ENCODE data around the gene CBFA2T3. TPM values are rescaled to one million over a fixed set of nuclear protein-coding genes. Genes with fewer than 3 reads are reported as not detected.

CBFA2T3 gene
- total and polyA plus RNA-seq, 2 donors: 11.2 to 19.1 TPM

GRCh38 chr16:88926374-88926990 lies 50.5 kb downstream of the CBFA2T3 start:
- WGBS: 96% methylated on average over 27 of the region's 27 CpGs
- Histone ChIP-seq H3K36me3 (ENCODE audit: control insufficient read depth in 2 of 2, insufficient read depth in 2 of 2, low read length in 1 of 2) (peaks cover 72 to 80% of the 10 kb centered on the region in 2 donors), H3K27ac (ENCODE audit: low read depth in 1 of 2, low read length in 1 of 2) (no peak overlapping the region), H3K4me1 (ENCODE audit: control insufficient read depth in 2 of 2, insufficient read depth in 2 of 2, low read length in 2 of 2) (peaks cover 37 to 81% of the 10 kb centered on the region in 2 donors), H3K27me3 (ENCODE audit: control insufficient read depth in 2 of 2, insufficient read depth in 1 of 2, low read length in 1 of 2) (no peaks in the 10 kb centered on the region), H3K4me3 (ENCODE audit: low read length in 2 of 2) (no peak overlapping the region), H3K9me3 (ENCODE audit: control insufficient read depth in 2 of 2, insufficient read depth in 1 of 2, low read length in 1 of 2) (no peaks in the 10 kb centered on the region)
- DNase-seq (ENCODE audit: low read depth in 6 of 9, low spot score in 9 of 9): no peak

GRCh38 chr16:88925540-88925887 lies 51.5 kb downstream of the CBFA2T3 start:
- no peak for DNase-seq (ENCODE audit: low read depth in 6 of 9, low spot score in 9 of 9)
- peaks cover 44 to 83% of the 10 kb centered on the region in 2 donors for H3K4me1 ChIP-seq (ENCODE audit: control insufficient read depth in 2 of 2, insufficient read depth in 2 of 2, low read length in 2 of 2)
- no peaks in the 10 kb centered on the region for H3K9me3 ChIP-seq (ENCODE audit: control insufficient read depth in 2 of 2, insufficient read depth in 1 of 2, low read length in 1 of 2)
- no peaks in the 10 kb centered on the region for H3K27me3 ChIP-seq (ENCODE audit: control insufficient read depth in 2 of 2, insufficient read depth in 1 of 2, low read length in 1 of 2)
- no peak overlapping the region for H3K27ac ChIP-seq (ENCODE audit: low read depth in 1 of 2, low read length in 1 of 2)
- peaks cover 68 to 79% of the 10 kb centered on the region in 2 donors for H3K36me3 ChIP-seq (ENCODE audit: control insufficient read depth in 2 of 2, insufficient read depth in 2 of 2, low read length in 1 of 2)
- WGBS: 96% methylated on average over 16 of the region's 16 CpGs
- no peak overlapping the region for H3K4me3 ChIP-seq (ENCODE audit: low read length in 2 of 2)

DNA sequence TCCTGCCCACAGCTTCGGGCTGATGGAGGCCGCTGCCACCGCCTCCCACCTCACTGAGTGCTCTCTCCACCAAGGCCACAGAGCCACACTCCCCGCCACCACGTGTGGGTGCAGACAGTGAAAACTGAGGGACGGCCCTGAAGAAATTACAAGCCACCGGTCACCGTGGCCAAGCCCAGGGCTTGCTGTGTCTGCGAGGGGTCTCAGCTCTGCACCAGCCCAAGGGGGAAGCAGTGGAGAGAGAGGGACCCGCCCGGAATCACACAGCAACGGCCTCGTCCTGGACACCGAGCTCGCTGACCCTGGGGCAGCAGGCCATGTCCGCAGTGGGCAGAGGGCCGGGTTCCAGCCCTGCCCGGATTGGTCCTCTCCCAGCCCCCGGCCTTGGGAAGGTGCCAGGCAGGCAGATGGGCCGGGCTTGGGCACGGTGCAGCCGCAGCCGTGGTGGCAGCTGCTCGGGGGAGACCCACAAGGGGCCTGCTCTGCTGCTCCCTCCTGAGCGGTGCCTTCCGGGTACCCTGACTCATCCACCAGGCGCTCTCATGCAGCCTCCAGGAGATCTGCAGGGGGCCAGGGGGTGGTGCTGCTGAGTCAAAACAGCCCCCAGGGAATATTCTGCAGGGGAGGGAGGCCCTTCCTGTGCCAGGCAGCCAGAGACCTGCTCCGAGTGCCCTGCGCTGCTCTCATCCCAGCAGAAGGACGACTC lies 52.0 kb downstream of the CBFA2T3 start:
- peaks cover 69 to 81% of the 10 kb centered on the region in 2 donors for H3K36me3 ChIP-seq (ENCODE audit: control insufficient read depth in 2 of 2, insufficient read depth in 2 of 2, low read length in 1 of 2)
- H3K27me3 ChIP-seq (ENCODE audit: control insufficient read depth in 2 of 2, insufficient read depth in 1 of 2, low read length in 1 of 2): no peaks in the 10 kb centered on the region
- H3K4me3 ChIP-seq (ENCODE audit: low read length in 2 of 2): no peak overlapping the region
- 70% methylated on average over 30 of the region's 30 CpGs for WGBS
- no peaks in the 10 kb centered on the region for H3K9me3 ChIP-seq (ENCODE audit: control insufficient read depth in 2 of 2, insufficient read depth in 1 of 2, low read length in 1 of 2)
- H3K27ac ChIP-seq (ENCODE audit: low read depth in 1 of 2, low read length in 1 of 2): peak overlapping the region; percentile 0 to 65
- H3K4me1 ChIP-seq (ENCODE audit: control insufficient read depth in 2 of 2, insufficient read depth in 2 of 2, low read length in 2 of 2): peaks cover 46 to 89% of the 10 kb centered on the region in 2 donors
- peak in 2 of 9 donors; percentile 40 to 60 for DNase-seq (ENCODE audit: low read depth in 6 of 9, low spot score in 9 of 9)

GRCh38 chr16:88923926-88924833 lies 52.8 kb downstream of the CBFA2T3 start:
- peak overlapping the region in 1 of 2 donors; percentile 42 for H3K27ac ChIP-seq (ENCODE audit: low read depth in 1 of 2, low read length in 1 of 2)
- H3K4me1 ChIP-seq (ENCODE audit: control insufficient read depth in 2 of 2, insufficient read depth in 2 of 2, low read length in 2 of 2): peaks cover 46 to 94% of the 10 kb centered on the region in 2 donors
- H3K4me3 ChIP-seq (ENCODE audit: low read length in 2 of 2): no peak overlapping the region
- H3K9me3 ChIP-seq (ENCODE audit: control insufficient read depth in 2 of 2, insufficient read depth in 1 of 2, low read length in 1 of 2): no peaks in the 10 kb centered on the region
- WGBS: 89% methylated on average over 37 of the region's 37 CpGs
- peaks cover 76 to 88% of the 10 kb centered on the region in 2 donors for H3K36me3 ChIP-seq (ENCODE audit: control insufficient read depth in 2 of 2, insufficient read depth in 2 of 2, low read length in 1 of 2)
- no peak for DNase-seq (ENCODE audit: low read depth in 6 of 9, low spot score in 9 of 9)
- H3K27me3 ChIP-seq (ENCODE audit: control insufficient read depth in 2 of 2, insufficient read depth in 1 of 2, low read length in 1 of 2): no peaks in the 10 kb centered on the region

GRCh38 chr16:88923450-88923849 lies 53.6 kb downstream of the CBFA2T3 start:
- Histone ChIP-seq H3K36me3 (ENCODE audit: control insufficient read depth in 2 of 2, insufficient read depth in 2 of 2, low read length in 1 of 2) (peaks cover 70 to 86% of the 10 kb centered on the region in 2 donors), H3K9me3 (ENCODE audit: control insufficient read depth in 2 of 2, insufficient read depth in 1 of 2, low read length in 1 of 2) (no peaks in the 10 kb centered on the region), H3K27me3 (ENCODE audit: control insufficient read depth in 2 of 2, insufficient read depth in 1 of 2, low read length in 1 of 2) (no peaks in the 10 kb centered on the region), H3K27ac (ENCODE audit: low read depth in 1 of 2, low read length in 1 of 2) (peak overlapping the region; percentile 36 to 85), H3K4me1 (ENCODE audit: control insufficient read depth in 2 of 2, insufficient read depth in 2 of 2, low read length in 2 of 2) (peaks cover 46 to 89% of the 10 kb centered on the region in 2 donors), H3K4me3 (ENCODE audit: low read length in 2 of 2) (no peak overlapping the region)
- WGBS: 91% methylated on average over 17 of the region's 17 CpGs
- DNase-seq (ENCODE audit: low read depth in 6 of 9, low spot score in 9 of 9): peak in 1 of 9 donors; percentile 47

GRCh38 chr16:88922826-88923410 lies 54.1 kb downstream of the CBFA2T3 start:
- H3K36me3 ChIP-seq (ENCODE audit: control insufficient read depth in 2 of 2, insufficient read depth in 2 of 2, low read length in 1 of 2): peaks cover 70 to 86% of the 10 kb centered on the region in 2 donors
- no peak overlapping the region for H3K4me3 ChIP-seq (ENCODE audit: low read length in 2 of 2)
- no peaks in the 10 kb centered on the region for H3K27me3 ChIP-seq (ENCODE audit: control insufficient read depth in 2 of 2, insufficient read depth in 1 of 2, low read length in 1 of 2)
- H3K9me3 ChIP-seq (ENCODE audit: control insufficient read depth in 2 of 2, insufficient read depth in 1 of 2, low read length in 1 of 2): no peaks in the 10 kb centered on the region
- no peak for DNase-seq (ENCODE audit: low read depth in 6 of 9, low spot score in 9 of 9)
- 73% methylated on average over 22 of the region's 22 CpGs for WGBS
- H3K4me1 ChIP-seq (ENCODE audit: control insufficient read depth in 2 of 2, insufficient read depth in 2 of 2, low read length in 2 of 2): peaks cover 46 to 85% of the 10 kb centered on the region in 2 donors
- H3K27ac ChIP-seq (ENCODE audit: low read depth in 1 of 2, low read length in 1 of 2): peak overlapping the region; percentile 36 to 85

- Histone ChIP-seq H3K27ac (ENCODE audit: low read depth in 1 of 2, low read length in 1 of 2) (peak overlapping the region; percentile 60 to 85), H3K27me3 (ENCODE audit: control insufficient read depth in 2 of 2, insufficient read depth in 1 of 2, low read length in 1 of 2) (no peaks in the 10 kb centered on the region), H3K9me3 (ENCODE audit: control insufficient read depth in 2 of 2, insufficient read depth in 1 of 2, low read length in 1 of 2) (no peaks in the 10 kb centered on the region), H3K4me3 (ENCODE audit: low read length in 2 of 2) (no peak overlapping the region), H3K36me3 (ENCODE audit: control insufficient read depth in 2 of 2, insufficient read depth in 2 of 2, low read length in 1 of 2) (peaks cover 70 to 86% of the 10 kb centered on the region in 2 donors), H3K4me1 (ENCODE audit: control insufficient read depth in 2 of 2, insufficient read depth in 2 of 2, low read length in 2 of 2) (peaks cover 46 to 82% of the 10 kb centered on the region in 2 donors)
- DNase-seq (ENCODE audit: low read depth in 6 of 9, low spot score in 9 of 9): no peak
- WGBS: 63% methylated on average over 26 of the region's 26 CpGs
Observed at GRCh38 chr16:88922114-88922825, 54.7 kb downstream of the CBFA2T3 start.

GRCh38 chr16:88921591-88921990 lies 55.4 kb downstream of the CBFA2T3 start:
- Histone ChIP-seq H3K36me3 (ENCODE audit: control insufficient read depth in 2 of 2, insufficient read depth in 2 of 2, low read length in 1 of 2) (peaks cover 70 to 85% of the 10 kb centered on the region in 2 donors), H3K27me3 (ENCODE audit: control insufficient read depth in 2 of 2, insufficient read depth in 1 of 2, low read length in 1 of 2) (no peaks in the 10 kb centered on the region), H3K4me1 (ENCODE audit: control insufficient read depth in 2 of 2, insufficient read depth in 2 of 2, low read length in 2 of 2) (peaks cover 43 to 79% of the 10 kb centered on the region in 2 donors), H3K4me3 (ENCODE audit: low read length in 2 of 2) (peak overlapping the region in 1 of 2 donors; percentile 28), H3K9me3 (ENCODE audit: control insufficient read depth in 2 of 2, insufficient read depth in 1 of 2, low read length in 1 of 2) (peaks cover 0 to 3% of the 10 kb centered on the region in 2 donors), H3K27ac (ENCODE audit: low read depth in 1 of 2, low read length in 1 of 2) (peak overlapping the region; percentile 58 to 85)
- DNase-seq (ENCODE audit: low read depth in 6 of 9, low spot score in 9 of 9): peak in 3 of 9 donors; percentile 49 to 75 (median 55)
- WGBS: 17% methylated on average over 19 of the region's 19 CpGs

Measured in thymus (tissue), 11 donors.